ENCODE measurements around the gene FRRS1L. TPM values are rescaled to one million over a fixed set of nuclear protein-coding genes. Genes with fewer than 3 reads are reported as not detected.
A peak's percentile ranks its signal among the peaks of the same experiment; 100 is the strongest.

Gene FRRS1L
- total RNA-seq, 1 donor from 2014 or later: 7.2 TPM

DNA sequence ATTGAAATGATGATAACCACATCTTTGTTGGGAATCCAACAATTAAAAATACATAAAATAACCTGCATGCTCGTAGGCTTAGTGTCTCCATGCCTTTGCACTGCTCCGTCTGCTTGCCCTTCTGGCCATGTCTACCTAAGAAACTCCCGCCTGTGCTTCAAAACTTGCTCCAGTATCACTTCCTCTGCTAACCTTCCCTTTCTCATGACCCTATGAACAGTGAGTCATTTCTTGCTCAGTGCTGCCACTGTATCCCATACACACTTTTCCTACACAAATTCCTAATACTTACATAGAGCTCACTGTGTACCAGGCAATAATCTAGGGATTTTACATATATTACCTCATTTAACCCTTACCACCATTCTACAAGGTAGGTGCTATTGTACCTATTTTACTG, 80.8 kb downstream of the FRRS1L start:
- TF ChIP-seq, protein P1, sequence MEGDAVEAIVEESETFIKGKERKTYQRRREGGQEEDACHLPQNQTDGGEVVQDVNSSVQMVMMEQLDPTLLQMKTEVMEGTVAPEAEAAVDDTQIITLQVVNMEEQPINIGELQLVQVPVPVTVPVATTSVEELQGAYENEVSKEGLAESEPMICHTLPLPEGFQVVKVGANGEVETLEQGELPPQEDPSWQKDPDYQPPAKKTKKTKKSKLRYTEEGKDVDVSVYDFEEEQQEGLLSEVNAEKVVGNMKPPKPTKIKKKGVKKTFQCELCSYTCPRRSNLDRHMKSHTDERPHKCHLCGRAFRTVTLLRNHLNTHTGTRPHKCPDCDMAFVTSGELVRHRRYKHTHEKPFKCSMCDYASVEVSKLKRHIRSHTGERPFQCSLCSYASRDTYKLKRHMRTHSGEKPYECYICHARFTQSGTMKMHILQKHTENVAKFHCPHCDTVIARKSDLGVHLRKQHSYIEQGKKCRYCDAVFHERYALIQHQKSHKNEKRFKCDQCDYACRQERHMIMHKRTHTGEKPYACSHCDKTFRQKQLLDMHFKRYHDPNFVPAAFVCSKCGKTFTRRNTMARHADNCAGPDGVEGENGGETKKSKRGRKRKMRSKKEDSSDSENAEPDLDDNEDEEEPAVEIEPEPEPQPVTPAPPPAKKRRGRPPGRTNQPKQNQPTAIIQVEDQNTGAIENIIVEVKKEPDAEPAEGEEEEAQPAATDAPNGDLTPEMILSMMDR (conservative IDR thresholded peaks at IDR 0.05): no peak
- Mint-ChIP-seq H3K9me3 (no peaks in the 10 kb centered on the region), H3K36me3 (peaks cover 30% of the 10 kb centered on the region)

DNA sequence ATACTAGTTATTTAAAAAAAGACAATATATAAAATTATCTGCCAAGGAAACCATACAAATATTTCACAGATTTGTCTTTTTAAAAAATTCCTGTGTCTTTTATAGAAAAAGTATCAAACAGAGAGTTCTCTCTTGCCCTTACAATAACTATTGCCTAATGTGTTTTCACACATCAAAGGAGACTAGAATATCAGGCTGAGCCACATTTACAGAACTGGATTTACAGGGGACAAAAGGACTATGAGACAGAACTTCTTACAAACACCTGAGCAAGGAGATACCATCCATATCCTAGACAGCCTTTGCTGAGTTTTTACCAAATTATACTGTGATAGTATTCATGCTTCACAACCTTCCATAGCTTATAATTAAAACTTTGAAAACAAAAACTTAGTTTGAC, 81.5 kb downstream of the FRRS1L start:
- Mint-ChIP-seq H3K27ac (peak overlapping the region; percentile 80), H3K4me1 (ENCODE audit: unreplicated experiment) (peaks cover 8% of the 10 kb centered on the region), H3K9me3 (no peaks in the 10 kb centered on the region), H3K36me3 (peaks cover 27% of the 10 kb centered on the region), H3K4me3 (peak overlapping the region; percentile 30), H3K27me3 (no peaks in the 10 kb centered on the region)
- DNase-seq (ENCODE audit: extremely low spot score, unreplicated experiment): no peak
- TF ChIP-seq, protein P1 (conservative IDR thresholded peaks at IDR 0.05): no peak

More for the DNA sequence above, 80.8 kb downstream of the FRRS1L start:
- Mint-ChIP-seq H3K4me3 (peak overlapping the region; percentile 20), H3K27ac (peak overlapping the region; percentile 4), H3K27me3 (no peaks in the 10 kb centered on the region), H3K4me1 (ENCODE audit: unreplicated experiment) (peaks cover 8% of the 10 kb centered on the region)
- DNase-seq (ENCODE audit: extremely low spot score, unreplicated experiment): no peak

DNA sequence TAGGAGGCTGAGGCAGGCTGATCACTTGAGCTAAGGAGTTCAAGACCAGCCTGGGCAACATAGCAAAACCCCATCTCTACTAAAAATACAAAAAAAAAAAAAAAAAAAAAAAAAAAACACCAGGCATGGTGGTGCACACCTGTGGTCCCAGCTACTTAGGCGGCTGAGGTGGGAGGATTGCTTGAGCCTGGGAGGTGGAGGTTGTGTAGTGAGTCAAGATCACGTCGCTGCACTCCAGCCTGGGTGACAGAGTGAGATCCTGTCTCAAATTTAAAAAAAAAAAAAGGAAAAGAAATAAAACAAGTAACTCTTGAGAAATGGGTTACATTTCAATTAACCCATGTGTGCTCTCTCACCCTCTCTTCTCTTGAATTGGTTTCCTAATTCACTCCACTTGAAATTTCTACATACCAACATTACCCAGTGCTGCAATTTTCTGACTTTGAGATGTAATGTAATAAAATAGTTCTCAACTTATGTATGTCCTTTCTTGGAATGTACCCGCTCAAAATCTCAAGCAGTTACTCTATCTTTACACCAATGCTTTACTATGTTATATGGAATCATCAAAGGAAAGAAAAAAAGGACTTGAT, 83.1 kb downstream of the FRRS1L start:
- no peak overlapping the region for H3K27ac Mint-ChIP-seq
- peaks cover 36% of the 10 kb centered on the region for H3K36me3 Mint-ChIP-seq
- H3K4me3 Mint-ChIP-seq: no peak overlapping the region
- TF ChIP-seq, protein P1 (conservative IDR thresholded peaks at IDR 0.05): no peak
- H3K4me1 Mint-ChIP-seq (ENCODE audit: unreplicated experiment): peaks cover 8% of the 10 kb centered on the region
- no peaks in the 10 kb centered on the region for H3K9me3 Mint-ChIP-seq
- H3K27me3 Mint-ChIP-seq: no peaks in the 10 kb centered on the region
- DNase-seq (ENCODE audit: extremely low spot score, unreplicated experiment): no peak

DNA sequence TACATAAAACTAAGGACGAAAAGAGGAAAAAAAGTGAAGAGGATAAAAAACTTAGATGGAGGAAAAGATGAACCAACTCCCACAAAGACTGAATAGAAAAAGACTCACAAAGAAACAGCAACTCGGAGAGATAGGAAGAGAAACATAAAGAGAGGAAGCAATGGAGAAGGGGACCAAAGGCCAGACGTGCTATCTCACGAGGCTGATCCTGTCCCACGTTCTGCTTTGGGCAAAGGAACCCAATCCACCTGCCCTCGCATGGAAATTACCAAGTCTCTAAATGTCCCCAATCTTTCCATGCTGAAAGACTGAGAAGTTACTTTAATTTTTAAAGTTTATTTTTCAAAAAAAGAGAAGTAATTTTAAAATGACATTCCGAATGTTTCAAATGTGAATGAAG, 83.9 kb downstream of the FRRS1L start:
- H3K4me1 Mint-ChIP-seq (ENCODE audit: unreplicated experiment): peaks cover 8% of the 10 kb centered on the region
- H3K27me3 Mint-ChIP-seq: no peaks in the 10 kb centered on the region
- H3K9me3 Mint-ChIP-seq: no peaks in the 10 kb centered on the region
- no peak for DNase-seq (ENCODE audit: extremely low spot score, unreplicated experiment)
- H3K4me3 Mint-ChIP-seq: no peak overlapping the region
- TF ChIP-seq, protein P1 (conservative IDR thresholded peaks at IDR 0.05): no peak
- peaks cover 41% of the 10 kb centered on the region for H3K36me3 Mint-ChIP-seq
- no peak overlapping the region for H3K27ac Mint-ChIP-seq

DNA sequence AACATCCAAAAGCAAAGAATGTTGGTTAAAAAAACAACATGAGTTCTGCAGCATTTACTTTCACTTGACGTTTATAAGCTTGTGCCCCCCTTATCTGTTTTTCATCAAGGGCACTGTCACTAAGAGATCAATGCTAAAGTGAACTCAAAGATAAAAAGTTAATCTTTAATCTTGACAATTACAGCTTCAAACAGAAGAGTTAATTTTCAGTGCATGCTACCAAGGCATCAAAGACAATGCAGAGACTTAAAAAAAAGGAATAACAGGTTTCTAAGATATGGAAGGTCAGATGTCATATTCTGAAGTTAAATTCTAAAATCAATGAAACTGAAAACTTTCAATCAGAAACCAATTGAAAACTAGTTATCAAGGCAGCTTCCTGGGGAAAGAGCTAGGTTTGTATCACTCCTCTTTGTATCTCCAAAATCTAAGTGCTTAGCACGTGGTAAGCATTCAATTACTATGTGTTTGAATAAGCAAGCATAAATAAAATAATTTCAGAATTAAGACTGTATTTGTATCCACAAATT, 84.9 kb downstream of the FRRS1L start:
- Mint-ChIP-seq H3K27ac (peak overlapping the region; percentile 67), H3K4me3 (no peak overlapping the region), H3K27me3 (no peaks in the 10 kb centered on the region), H3K4me1 (ENCODE audit: unreplicated experiment) (peaks cover 8% of the 10 kb centered on the region), H3K9me3 (no peaks in the 10 kb centered on the region), H3K36me3 (peaks cover 40% of the 10 kb centered on the region)
- TF ChIP-seq, protein P1 (conservative IDR thresholded peaks at IDR 0.05): no peak
- no peak for DNase-seq (ENCODE audit: extremely low spot score, unreplicated experiment)

Other genes with a start within 250 kb of the FRRS1L start
- 42.5 and 45.8 TPM in 2 replicates for gene ELP1, start 233.1 kb downstream of the FRRS1L start, total RNA-seq (ENCODE audit: low replicate concordance)
- 19.4 and 21.7 TPM in 2 replicates for gene ABITRAM, start 232.8 kb downstream of the FRRS1L start, total RNA-seq (ENCODE audit: low replicate concordance)
- gene CTNNAL1, start 153.8 kb downstream of the FRRS1L start, total RNA-seq (ENCODE audit: low replicate concordance): 29.7 and 36.0 TPM in 2 replicates
- 44.4 and 49.2 TPM in 2 replicates for gene TMEM245, start 47.3 kb downstream of the FRRS1L start, total RNA-seq (ENCODE audit: low replicate concordance)
- gene EPB41L4B, start 153.8 kb upstream of the FRRS1L start, total RNA-seq (ENCODE audit: low replicate concordance): 14.4 and 29.1 TPM in 2 replicates